ENCODE data around the gene AATF.

- TF ChIP-seq CTCF (IDR thresholded peaks at IDR 0.05) (no peak), POLR2A (IDR thresholded peaks at IDR 0.05) (no peak)
Measured at GRCh38 chr17:36999471-36999870, 50.7 kb downstream of the AATF start.
